RWPE1 (cell line): ENCODE measurements around the gene RARA.
"Not testable (repeated sequence)": the region's sequence is repeated elsewhere in the genome, so short reads cannot be mapped to it uniquely, and the experiment has no call there.

ENCODE experiments used
- CTCF ChIA-PET: fragments of 350-600 bp; sonication (Branson Sonifier 250); formaldehyde crosslinking; extraction: SDS; loops from one replicate; lab custom pipeline; 2021; lab: Yijun Ruan, JAX
- POLR2A ChIA-PET: fragments of 400-600 bp; formaldehyde crosslinking; extraction: SDS; loops from one replicate; lab custom pipeline; 2020; ENCODE audit warnings: antibody characterized with exemption; ENCODE audit not compliant: low non-redundant PET; lab: Yijun Ruan, JAX
- DNase-seq: peaks from one replicate; pipeline ENCODE4 v3.0.0; 2012; ENCODE audit warnings: low spot score
- H3K27ac ChIP-seq: fragments of 450-650 bp; 2 replicates; pipeline ENCODE4 v1.5.1; 2017
- CTCF ChIP-seq: fragments of 450-650 bp; conservative IDR thresholded peaks from 2 replicates; pipeline ENCODE4 v1.5.1; 2017; ENCODE audit warnings: low read depth, mild to moderate bottlenecking

The RARA gene

DNA sequence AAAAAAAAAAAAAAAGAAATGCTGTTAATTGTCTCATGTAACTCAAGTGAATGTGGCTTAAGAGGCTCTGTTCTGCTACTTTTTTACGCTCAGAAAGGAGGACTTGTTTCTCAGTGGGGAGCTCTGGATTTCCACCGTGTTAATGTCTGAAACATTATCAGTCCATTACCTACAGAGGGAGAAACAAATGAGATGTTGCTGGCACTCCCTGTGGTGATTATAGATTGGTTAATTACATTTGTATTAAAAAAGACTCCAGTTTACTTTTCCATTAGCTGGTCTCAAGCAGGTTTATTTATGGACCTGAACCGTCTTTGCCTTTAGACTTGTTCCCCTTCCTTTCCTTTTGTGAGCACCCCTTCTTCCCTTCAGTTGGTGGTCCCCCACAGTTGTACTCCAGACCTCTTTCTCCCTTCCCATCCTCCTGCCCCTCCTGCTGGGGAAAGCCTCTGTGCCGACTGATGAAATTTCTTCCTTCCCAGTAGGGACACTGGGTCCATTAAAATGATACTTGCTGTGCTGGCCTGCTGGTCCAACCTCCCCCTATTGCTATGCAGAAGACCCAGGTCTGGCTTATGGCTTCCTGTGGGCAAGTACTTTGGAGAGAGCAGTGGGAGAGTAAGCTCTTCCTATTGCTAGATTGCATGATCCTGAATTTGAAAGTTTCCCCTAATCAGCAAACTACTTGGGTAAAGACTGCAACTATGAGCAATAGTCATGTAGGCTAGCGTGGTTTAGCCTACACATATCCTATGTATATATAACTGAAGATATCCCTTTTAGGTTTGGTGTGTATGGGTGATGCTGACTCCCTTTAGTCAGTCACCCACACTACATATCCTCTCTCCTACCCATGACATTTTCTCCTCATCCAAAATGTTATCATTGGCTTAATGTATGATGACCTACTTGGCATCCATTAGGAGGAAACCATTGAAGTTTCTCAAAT lies 13.2 kb upstream of the RARA start:
- POLR2A ChIA-PET: no interaction called here
- H3K27ac ChIP-seq: no peak overlapping the region
- TF ChIP-seq CTCF: no peak
- CTCF ChIA-PET: interaction anchor here (0.6 kb wide), 1 partner anchor 11 kb away, joined by 7 read pairs; no protein-coding TSS in a partner anchor
- DNase-seq: no peak

DNA sequence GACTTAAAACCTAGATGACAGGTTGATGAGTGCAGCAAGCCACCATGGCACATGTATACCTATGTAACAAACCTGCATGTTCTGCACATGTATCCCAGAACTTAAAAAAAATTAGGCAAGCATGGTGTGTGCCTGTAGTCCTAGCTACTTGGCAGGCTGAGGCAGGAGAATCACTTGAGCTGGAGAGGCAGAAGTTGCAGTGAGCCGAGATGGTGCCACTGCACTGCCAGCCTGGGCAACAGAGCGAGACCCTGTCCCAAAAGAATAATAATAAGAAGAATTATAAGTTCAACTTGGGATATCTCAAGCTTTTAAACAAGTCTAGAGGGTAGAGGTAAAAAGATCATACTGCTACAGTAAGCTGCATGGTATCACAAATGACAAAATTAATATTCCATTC lies 11.5 kb upstream of the RARA start:
- no peak overlapping the region for H3K27ac ChIP-seq
- no peak for TF ChIP-seq CTCF
- CTCF ChIA-PET: interaction anchor here (0.6 to 0.9 kb wide), 2 partner anchors 61 to 211 kb away, joined by 3 to 5 read pairs; no protein-coding TSS in a partner anchor
- no peak for DNase-seq
- POLR2A ChIA-PET: no interaction called here

- DNase-seq: no peak
- POLR2A ChIA-PET: no interaction called here
- H3K27ac ChIP-seq: no peak overlapping the region
- CTCF ChIA-PET: no interaction called here
- TF ChIP-seq CTCF: no peak
Measured at GRCh38 chr17:40298726-40299125, 10.3 kb upstream of the RARA start.

DNA sequence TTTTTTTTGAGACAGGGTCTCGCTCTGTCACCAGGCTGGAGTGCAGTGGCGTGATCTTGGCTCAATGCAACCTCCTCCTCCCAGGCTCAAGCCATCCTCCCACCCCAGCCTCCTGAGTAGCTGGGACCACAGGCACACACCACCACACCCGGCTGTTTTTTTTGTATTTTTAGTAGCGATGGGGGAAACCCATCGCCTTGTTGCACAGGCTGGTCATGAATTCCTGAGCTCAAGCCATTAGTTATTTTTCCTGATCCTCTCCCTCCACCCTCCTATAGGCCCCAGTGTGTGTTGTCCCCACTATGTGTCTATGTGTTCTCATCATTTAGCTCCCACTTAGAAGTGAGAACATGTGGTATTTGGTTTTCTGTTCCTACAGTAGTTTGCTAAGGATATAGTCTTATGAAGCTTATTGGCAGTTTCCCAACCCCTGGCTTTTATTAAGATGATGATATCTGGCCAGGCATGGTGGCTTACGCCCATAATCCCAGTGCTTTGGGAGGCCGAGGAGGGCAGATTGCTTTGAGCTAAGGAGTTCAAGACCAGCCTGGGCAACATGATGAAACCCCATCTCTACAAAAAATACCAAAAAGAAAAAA lies 9.7 kb upstream of the RARA start:
- ChIA-PET CTCF (interaction anchor here (0.7 kb wide), 1 partner anchor 321 kb away, joined by 5 read pairs; no protein-coding TSS in a partner anchor), POLR2A (interaction anchor here (0.6 to 0.8 kb wide), 2 partner anchors 18 to 28 kb away, joined by 3 read pairs; no protein-coding TSS in a partner anchor)
- not testable (repeated sequence) for H3K27ac ChIP-seq, DNase-seq

- no peak for DNase-seq
- ChIA-PET CTCF (interaction anchor here (3.0 to 3.8 kb wide), 2 partner anchors 16 to 53 kb away, joined by 13 to 36 read pairs; no protein-coding TSS in a partner anchor), POLR2A (no interaction called here)
- no peak overlapping the region for H3K27ac ChIP-seq
- peak; percentile 34 for TF ChIP-seq CTCF
Measured at GRCh38 chr17:40301315-40301714, 7.7 kb upstream of the RARA start.

GRCh38 chr17:40303009-40303657 lies 5.8 kb upstream of the RARA start:
- CTCF ChIA-PET: interaction anchor here (0.5 to 3.8 kb wide), 10 partner anchors 9 to 343 kb away, joined by 3 to 36 read pairs (median 5); no protein-coding TSS in a partner anchor
- H3K27ac ChIP-seq: no peak overlapping the region
- peak; percentile 54 for DNase-seq
- peak; percentile 76 for TF ChIP-seq CTCF
- POLR2A ChIA-PET: interaction anchor here (0.6 to 1.0 kb wide), 2 partner anchors 51 to 1102 kb away, joined by 3 to 7 read pairs; no protein-coding TSS in a partner anchor
